GM19193 (cell line): ENCODE measurements around the gene PAX5.

ENCODE experiments used
- POLR2A ChIP-seq: IDR thresholded peaks from 4 replicates; pipeline ENCODE4 v1.6.1; 2011; ENCODE audit not compliant: insufficient read depth, insufficient read length; ENCODE audit errors: extremely low read depth

Gene PAX5

GRCh38 chr9:36846621-36847020 is 187.4 kb downstream of the PAX5 start:
- no peak for TF ChIP-seq POLR2A

- no peak for TF ChIP-seq POLR2A
Measured at GRCh38 chr9:36845844-36846243, 188.2 kb downstream of the PAX5 start.

GRCh38 chr9:36844961-36845360 is 189.1 kb downstream of the PAX5 start:
- no peak for TF ChIP-seq POLR2A

GRCh38 chr9:36843964-36844363 is 190.1 kb downstream of the PAX5 start:
- TF ChIP-seq POLR2A = no peak

- no peak for TF ChIP-seq POLR2A
Measured at GRCh38 chr9:36842560-36843530, 191.2 kb downstream of the PAX5 start.

DNA sequence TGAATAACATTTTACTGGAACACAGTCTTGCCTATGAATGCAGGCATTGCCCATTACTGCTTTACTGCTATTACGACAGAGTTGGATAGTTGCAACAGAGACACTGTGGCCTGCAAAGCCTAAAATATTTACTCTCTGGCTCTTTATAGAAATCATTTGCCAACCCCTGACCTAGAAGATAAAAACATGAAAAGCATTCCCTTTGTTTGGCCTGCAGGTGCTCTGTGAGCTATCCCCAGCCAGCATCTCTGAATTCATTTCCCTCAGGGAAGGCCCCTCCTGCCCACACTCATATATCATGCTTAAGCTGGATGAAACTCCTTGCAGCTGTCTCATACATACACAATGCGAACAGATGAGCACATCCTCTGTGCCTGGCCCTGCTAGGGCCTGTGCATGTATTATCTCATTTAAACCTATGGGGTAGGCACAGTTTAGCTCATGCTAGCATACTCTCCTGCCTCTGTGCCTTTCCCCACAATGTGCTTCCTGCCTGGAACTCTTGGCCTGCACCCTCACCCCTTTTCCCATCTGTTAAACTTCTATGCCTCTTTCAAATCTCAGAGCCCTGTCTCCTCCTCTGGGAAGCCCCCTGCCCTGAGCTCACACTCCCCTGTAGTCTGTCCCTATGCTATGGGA is 193.1 kb downstream of the PAX5 start:
- TF ChIP-seq POLR2A = no peak

DNA sequence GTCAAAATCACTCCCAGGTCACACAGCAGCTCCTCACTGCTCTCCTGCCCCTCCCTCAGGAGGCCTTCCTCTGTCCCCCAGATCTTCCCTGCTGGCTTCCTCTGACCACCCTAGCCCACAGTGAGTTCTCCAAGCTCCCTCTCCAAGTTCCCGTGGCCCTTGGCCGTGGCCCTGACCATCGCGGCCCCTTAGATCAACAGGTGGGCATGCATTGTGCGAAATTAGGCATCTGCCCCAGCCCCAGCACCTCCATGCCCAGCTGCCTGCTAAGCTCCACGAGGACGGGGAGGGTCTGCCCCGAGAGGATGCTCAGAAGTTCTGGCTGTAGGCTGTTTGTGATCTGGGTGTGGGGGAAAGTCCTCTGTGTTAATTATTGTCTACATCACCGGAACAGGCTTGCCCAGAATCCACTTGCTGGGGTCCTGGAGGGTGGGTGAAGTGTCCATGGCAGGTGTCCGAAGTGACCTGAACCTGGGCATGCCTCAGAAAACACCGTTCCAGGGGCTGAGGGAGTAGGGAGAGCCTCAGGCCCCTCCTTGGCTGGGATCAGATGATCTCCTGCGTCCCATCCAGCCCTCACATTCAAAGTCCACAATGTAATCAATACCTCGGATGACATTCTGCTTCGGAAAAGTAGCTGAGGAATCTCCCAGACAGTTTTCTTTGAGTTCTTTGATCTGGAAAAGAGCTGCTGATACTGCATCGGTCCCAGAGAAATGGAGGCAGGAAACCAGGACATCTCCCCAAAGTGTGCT is 194.8 kb downstream of the PAX5 start:
- TF ChIP-seq POLR2A = no peak

DNA sequence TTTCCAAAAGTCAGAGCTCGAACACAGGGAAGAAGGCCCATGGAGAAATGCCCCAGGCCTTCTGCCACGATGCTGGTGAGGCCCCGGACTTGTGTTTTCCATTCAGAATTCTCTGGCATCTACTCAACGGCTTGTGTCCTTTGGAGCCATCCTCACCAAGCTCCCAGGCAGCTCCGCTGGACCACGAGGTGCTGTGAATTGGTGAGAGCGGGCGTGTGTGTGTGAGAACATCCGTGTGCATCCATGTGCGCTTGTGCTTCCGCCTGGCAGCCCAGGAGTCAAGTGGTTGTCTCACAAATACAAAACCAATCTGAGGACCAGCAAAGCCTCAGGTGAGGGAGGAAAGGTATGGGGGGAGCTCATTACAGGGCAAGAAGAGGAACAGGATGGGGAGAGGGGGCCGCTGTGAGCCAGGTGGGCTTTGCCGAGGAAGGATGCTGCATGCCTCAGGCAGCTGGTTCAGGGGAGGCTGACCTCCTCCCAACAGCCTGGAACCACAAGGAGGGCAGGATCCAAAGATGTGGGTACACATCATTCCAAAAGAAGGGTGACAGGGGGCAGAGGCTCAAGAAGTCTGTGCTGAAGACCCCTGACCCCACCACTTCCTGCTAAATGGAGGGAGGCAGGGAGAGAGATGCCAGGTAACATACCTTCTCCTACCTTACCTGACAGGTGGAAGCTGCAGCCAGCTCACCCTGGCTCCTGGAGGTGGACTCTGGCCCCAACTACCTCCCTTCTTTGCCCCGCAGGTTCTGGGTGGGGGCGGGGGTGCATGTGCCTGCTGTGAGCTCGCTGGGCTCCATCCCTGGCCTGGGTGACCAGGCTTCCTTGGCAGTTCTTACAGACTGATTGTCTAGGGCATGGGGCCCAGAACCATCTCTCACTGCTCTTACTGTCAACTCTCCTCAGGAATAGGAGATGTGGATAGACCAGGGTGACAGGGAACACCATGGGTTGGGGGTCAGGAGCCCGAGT is 196.3 kb downstream of the PAX5 start:
- peak; percentile 27 for TF ChIP-seq POLR2A

- TF ChIP-seq POLR2A = peak; percentile 23
Measured at GRCh38 chr9:36836486-36836885, 197.6 kb downstream of the PAX5 start.

GRCh38 chr9:36835271-36835996 is 198.6 kb downstream of the PAX5 start:
- TF ChIP-seq POLR2A = peak; percentile 22

DNA sequence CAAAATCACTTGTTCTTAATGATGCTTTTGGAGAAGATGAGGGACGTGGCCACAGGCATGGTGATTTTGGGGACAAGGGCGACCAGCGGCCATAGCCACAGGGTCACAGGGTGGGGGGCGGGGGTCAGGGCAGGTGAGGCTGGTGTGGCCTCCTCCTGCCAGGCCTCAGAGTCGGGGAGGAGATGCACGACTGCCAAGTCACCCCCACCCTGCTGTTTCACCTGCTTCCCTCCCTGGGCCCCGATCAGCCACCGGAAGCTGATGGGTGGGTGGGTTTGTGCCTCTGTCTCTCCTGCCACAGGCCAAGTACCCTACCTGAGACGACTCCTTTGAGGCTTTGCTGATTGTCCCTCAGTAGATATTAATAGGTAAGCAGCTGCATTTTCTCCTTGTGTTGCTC is 199.3 kb downstream of the PAX5 start:
- TF ChIP-seq POLR2A = no peak

- TF ChIP-seq POLR2A = peak; percentile 33
Measured at GRCh38 chr9:36833954-36834353, 200.1 kb downstream of the PAX5 start.

DNA sequence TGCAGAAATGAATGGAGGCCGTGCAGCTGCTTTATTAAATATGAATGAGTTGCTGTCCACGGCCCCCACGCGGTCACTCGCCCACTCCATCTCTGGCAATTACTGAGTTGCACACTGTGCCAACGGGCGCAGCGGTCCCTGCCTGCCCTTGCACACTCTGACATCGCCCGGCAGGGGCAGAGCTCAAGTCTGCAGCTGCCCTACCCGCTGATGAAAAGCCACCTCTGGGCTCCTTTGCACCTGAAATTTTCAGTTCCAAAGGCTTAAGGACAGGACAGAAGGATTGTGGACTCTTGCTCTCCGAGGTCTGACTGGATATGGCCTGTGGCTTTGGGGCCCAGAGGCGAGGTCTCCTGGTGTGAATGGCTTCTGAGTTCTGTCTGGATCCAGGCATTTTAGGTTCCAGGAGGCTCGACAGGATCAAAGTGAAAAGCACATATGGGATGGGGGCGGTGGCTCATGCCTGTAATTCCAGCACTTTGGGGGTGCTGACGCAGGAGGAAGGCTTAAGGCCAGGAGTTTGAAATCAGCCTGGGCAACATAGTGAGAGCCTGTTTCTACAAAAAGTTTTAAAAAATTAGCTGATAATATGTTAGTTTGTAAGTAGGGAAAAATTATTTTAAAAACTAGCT is 201.8 kb downstream of the PAX5 start:
- TF ChIP-seq POLR2A = no peak
